GM12878 (cell line): Measurements from ENCODE around the gene ROBO1. TPM values are rescaled to one million over a fixed set of nuclear protein-coding genes. Genes with fewer than 3 reads are reported as not detected.

ENCODE experiments used
- ATAC-seq: fragments of 200-7000 bp; cut with Tn5 transposase; 3 replicates; pipeline ENCODE4 v1.9.1; 2020; ENCODE audit warnings: mild to moderate bottlenecking, moderate library complexity
- BruUV-seq: library from RNA; stranded (reverse); fragments of 400-500 nt; replicated peaks from 2 replicates; lab custom pipeline; 2021; lab: Mats Ljungman, UMichigan
- CTCF ChIA-PET: fragments of 300-600 bp; sonication (Branson Sonifier 250); formaldehyde crosslinking; extraction: SDS; loops from one replicate; lab custom pipeline; 2021; ENCODE audit warnings: inconsistent platforms; lab: Yijun Ruan, JAX
- POLR2A ChIA-PET: fragments of 350-600 bp; formaldehyde crosslinking; extraction: SDS; loops from one replicate; lab custom pipeline; 2021; ENCODE audit warnings: inconsistent platforms; lab: Charles Lee
- RAD21 ChIA-PET: fragments of 300-600 bp; sonication (Branson Sonifier 250); formaldehyde crosslinking; loops from one replicate; lab custom pipeline; 2023; ENCODE audit warnings: antibody characterized with exemption; ENCODE audit not compliant: unreplicated experiment; lab: Charles Lee
- SMC1A ChIA-PET: fragments of 300-600 bp; sonication (Branson Sonifier 250); formaldehyde crosslinking; loops from one replicate; lab custom pipeline; 2023; ENCODE audit not compliant: unreplicated experiment, uncharacterized antibody; lab: Charles Lee
- DNase-seq: peaks from one replicate; pipeline ENCODE4 v3.0.0-alpha.2; 2011; ENCODE audit warnings: low read depth, low spot score
- FAIRE-seq: peaks from 3 replicates; lab custom pipeline; 2011; peaks lifted over from hg19 to GRCh38; lab: Jason Lieb, UNC
- H2AFZ ChIP-seq: 2 replicates; pipeline ENCODE4 v1.6.0; 2011; ENCODE audit warnings: low read depth, low read length, control low read depth; ENCODE audit not compliant: control insufficient read depth
- H3K27ac ChIP-seq: 2 replicates; pipeline ENCODE4 v1.5.1; 2011; ENCODE audit warnings: control low read depth; ENCODE audit not compliant: control insufficient read depth, insufficient read depth
- H3K27me3 ChIP-seq, 2 experiments: replicated peaks in 1 of 2; 2 replicates each; pipeline versions ENCODE4 v1.6.0 to v1.6.1; 2011; ENCODE audit warnings: low read length in 1 of 2; ENCODE audit not compliant: control insufficient read depth in 2 of 2, insufficient read depth in 2 of 2
- H3K36me3 ChIP-seq, 2 experiments: 2 replicates each; pipeline ENCODE4 v1.5.1; 2011; ENCODE audit warnings: low read length in 1 of 2; ENCODE audit not compliant: control insufficient read depth in 2 of 2, insufficient read depth in 2 of 2
- H3K4me1 ChIP-seq: 2 replicates; pipeline ENCODE4 v1.6.1; 2011; ENCODE audit warnings: mild to moderate bottlenecking, low read length, moderate library complexity, mixed read lengths; ENCODE audit not compliant: control insufficient read depth, insufficient read depth
- H3K4me2 ChIP-seq: 2 replicates; pipeline ENCODE4 v1.6.0; 2011; ENCODE audit warnings: control low read depth; ENCODE audit not compliant: control insufficient read depth, insufficient read depth
- H3K4me3 ChIP-seq: fragments of 200-600 bp; sonication (generic); 2 replicates; pipeline ENCODE4 v1.5.1; 2016
- H3K79me2 ChIP-seq: 2 replicates; pipeline ENCODE4 v1.6.0; 2011; ENCODE audit warnings: low read length; ENCODE audit not compliant: control insufficient read depth, insufficient read depth
- H3K9ac ChIP-seq: 2 replicates; pipeline ENCODE4 v1.8.0; 2011; ENCODE audit warnings: low read length, control low read depth, mixed read lengths; ENCODE audit not compliant: control insufficient read depth, insufficient read depth
- H3K9me3 ChIP-seq: replicated peaks from 3 replicates; pipeline ENCODE4 v1.5.1; 2011; ENCODE audit warnings: mild to moderate bottlenecking, low read length; ENCODE audit not compliant: control insufficient read depth, insufficient read depth
- H4K20me1 ChIP-seq: 2 replicates; pipeline ENCODE4 v1.6.0; 2011; ENCODE audit not compliant: control insufficient read depth, insufficient read depth
- ASH2L ChIP-seq: fragments of 300-600, 200-600 bp; sonication (generic); IDR thresholded peaks from 2 replicates; pipeline ENCODE4 v1.6.1; 2017; ENCODE audit warnings: low read depth, mild to moderate bottlenecking, borderline replicate concordance
- CBX3 ChIP-seq: fragments of 200-600 bp; sonication (generic); IDR thresholded peaks from 2 replicates; pipeline ENCODE4 v1.6.1; 2016; ENCODE audit warnings: low read depth, borderline replicate concordance
- CTCF ChIP-seq, 3 experiments: IDR thresholded peaks in 2 of 3; conservative IDR thresholded peaks in 1 of 3; 2 replicates each; pipeline ENCODE4 v1.5.1; 2011; ENCODE audit warnings: low read depth in 3 of 3, low read length in 3 of 3, mild to moderate bottlenecking in 3 of 3, control low read depth in 2 of 3, moderate library complexity in 2 of 3, inconsistent platforms in 1 of 3, mixed read lengths in 1 of 3; ENCODE audit not compliant: control insufficient read depth in 2 of 3, insufficient read depth in 1 of 3; ENCODE audit errors: extremely low read depth in 1 of 3
- ELK1 ChIP-seq: IDR thresholded peaks from 2 replicates; pipeline ENCODE4 v1.6.1; 2012; ENCODE audit warnings: low read depth, low read length, improper control_type of control experiment
- FOS ChIP-seq: IDR thresholded peaks from 3 replicates; pipeline ENCODE4 v1.6.1; 2011; ENCODE audit warnings: borderline replicate concordance; ENCODE audit not compliant: insufficient read length; ENCODE audit errors: extremely low read depth
- LARP7 ChIP-seq: fragments of 450-650 bp; IDR thresholded peaks from 2 replicates; pipeline ENCODE4 v1.6.1; 2017; ENCODE audit warnings: mild to moderate bottlenecking
- WGBS: methylation state at CpG from one replicate; pipeline ENCODE4 v1.1.6; 2016; ENCODE audit warnings: low lambda C conversion rate; ENCODE audit not compliant: insufficient replicate concordance, insufficient coverage; ENCODE audit errors: missing lambda C conversion rate; 5-methylcytosine and 5-hydroxymethylcytosine counted together
- in situ Hi-C: fragments of 300-500 bp; cut with MboI; formaldehyde crosslinking; loops from 9 replicates; pipeline ENCODE4 v1.14.3; 2018; ENCODE audit warnings: mixed read lengths
- intact Hi-C: fragments of 100-400 bp; cut with micrococcal nuclease; formaldehyde crosslinking; loops from one replicate; pipeline ENCODE4 v1.14.2; 2022; ENCODE audit not compliant: unreplicated experiment
- polyA plus RNA-seq, 11 experiments: library from polyadenylated mRNA; depleted of rRNA in 4 of 11; unstranded in 6 of 11; stranded (reverse) in 5 of 11; fragments of >200 nt; fragmentation: Nextera tagmentation in 4 of 11; fragmentation: Illumina TruSeq in 1 of 11; extraction: Ambion mirVana in 4 of 11; extraction: Trizol in 1 of 11; gene quantifications; 1 replicate in 1 of 11; 2 replicates in 10 of 11; pipeline versions ENCODE4 v1.2.1 to v1.2.3, GENCODE V29; 2011 to 2016; ENCODE audit warnings: inconsistent platforms in 2 of 11, missing spikeins in 2 of 11, low read depth in 1 of 11
- total RNA-seq, 4 experiments: library from RNA; depleted of rRNA in 3 of 4; stranded (reverse); fragments of >200 nt in 3 of 4; fragmentation: Illumina TruSeq in 1 of 4; extraction: Trizol in 1 of 4; gene quantifications; 2 replicates each; pipeline versions ENCODE4 v1.2.1 to v1.2.3, GENCODE V29; 2013 to 2021

ROBO1 gene
- total and polyA plus RNA-seq, 10 of the 15 experiments (the other 5 are each of a cell fraction or from before 2014, with no cell fraction given) = 0.29 to 46.5 (median 1.2) TPM

GRCh38 chr3:78834910-78835309, 932.9 kb downstream of the ROBO1 start:
- intact Hi-C loops = no loop called here
- ChIA-PET CTCF (no interaction called here), POLR2A (no interaction called here), SMC1A (interaction anchor here (1.1 kb wide), 2 partner anchors 31 to 52 kb away, joined by 3 to 4 read pairs; no protein-coding TSS in a partner anchor), RAD21 (no interaction called here)
- H3K79me2 ChIP-seq = no peaks in the 10 kb centered on the region
- no peaks in the 10 kb centered on the region for H3K27me3 ChIP-seq
- H3K4me2 ChIP-seq = no peak overlapping the region
- peaks cover 2% of the 10 kb centered on the region; the same call in 1 of the 3 replicates for H3K9me3 ChIP-seq
- H3K4me3 ChIP-seq = no peak overlapping the region
- 64% methylated on average over 3 of the region's 3 CpGs for WGBS
- TF ChIP-seq FOS (no peak), ASH2L (no peak), LARP7 (no peak), CTCF (IDR thresholded peaks at IDR 0.05 in 2 of 3, conservative IDR thresholded peaks at IDR 0.05 in 1 of 3; ENCODE audit: control insufficient read depth in 2 of 3, extremely low read depth in 1 of 3, insufficient read depth in 1 of 3, low read depth in 3 of 3, low read length in 3 of 3) (no peak), ELK1 (no peak), CBX3 (no peak)
- DNase-seq (no peak), ATAC-seq (no peak), FAIRE-seq (no peak)
- no peaks in the 10 kb centered on the region for H3K36me3 ChIP-seq
- no TSS peak for BruUV-seq
- H4K20me1 ChIP-seq = no peaks in the 10 kb centered on the region
- no peaks in the 10 kb centered on the region for H3K4me1 ChIP-seq
- H2AFZ ChIP-seq = no peak overlapping the region
- H3K9ac ChIP-seq = no peak overlapping the region
- H3K27ac ChIP-seq = no peak overlapping the region
- in situ Hi-C loops = no loop called here
